NCI-H2196 (cell line): ENCODE results near the gene HIPK1.

Experiments used
- DNase-seq: peaks from one replicate; lab custom pipeline; 2025; ENCODE audit not compliant: unreplicated experiment; lab: John Stamatoyannopoulos, UW

Gene HIPK1

GRCh38 chr1:113928941-113929749 lies at the start of gene HIPK1:
TSS of gene HIPK1 (plus strand) at chr1:113929324.
- peak; percentile 92 for DNase-seq

DNA sequence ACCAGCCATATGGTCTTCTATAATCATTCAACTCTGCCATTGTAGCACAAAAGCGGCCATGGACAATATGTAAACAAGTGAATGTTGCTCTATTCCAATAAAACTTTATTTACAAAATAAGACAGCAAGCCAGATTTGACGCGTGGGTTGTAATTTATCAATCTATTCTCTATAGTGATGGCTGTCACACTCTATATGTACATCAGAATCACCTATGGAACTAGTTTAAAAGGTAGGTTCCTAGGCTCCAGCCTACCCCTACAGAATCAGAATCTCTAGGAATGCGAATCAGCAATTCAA lies 49.4 kb upstream of the HIPK1 start:
- no peak for DNase-seq

GRCh38 chr1:113881661-113882060 lies 47.5 kb upstream of the HIPK1 start:
- no peak for DNase-seq

GRCh38 chr1:113886417-113887401 lies 42.4 kb upstream of the HIPK1 start:
- no peak for DNase-seq

GRCh38 chr1:113887402-113888175 lies 41.5 kb upstream of the HIPK1 start, which contains the start of gene BCL2L15:
TSS of gene BCL2L15 (minus strand) at chr1:113887581. CDS start at chr1:113887375, 206 bp downstream.
- DNase-seq: no peak

- DNase-seq: no peak
Observed at GRCh38 chr1:113890816-113891215, 38.3 kb upstream of the HIPK1 start.

GRCh38 chr1:113891631-113892220 lies 37.4 kb upstream of the HIPK1 start:
- no peak for DNase-seq

GRCh38 chr1:113893267-113893666 lies 35.9 kb upstream of the HIPK1 start:
- no peak for DNase-seq

GRCh38 chr1:113895098-113895497 lies 34.0 kb upstream of the HIPK1 start:
- no peak for DNase-seq

DNA sequence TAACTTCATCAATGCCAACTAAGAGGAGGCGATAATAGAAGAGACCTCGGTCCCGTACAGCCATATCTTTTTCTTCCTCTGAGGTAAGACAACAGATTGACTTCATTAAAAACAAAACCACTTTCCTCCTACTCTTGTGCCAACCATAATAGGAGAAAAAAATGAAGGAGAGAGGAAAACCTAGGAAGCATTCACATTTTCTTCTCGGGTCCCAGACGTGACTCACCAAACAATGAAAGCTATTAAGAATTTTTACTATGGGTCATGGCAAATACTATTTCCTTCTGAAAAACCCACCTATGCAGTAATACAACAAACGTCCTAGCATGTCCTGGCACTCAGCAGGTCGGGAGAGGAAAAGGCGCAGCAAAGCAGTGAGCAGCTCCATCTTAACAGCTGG lies 33.2 kb upstream of the HIPK1 start:
- no peak for DNase-seq

- DNase-seq: no peak
Observed at GRCh38 chr1:113898241-113898814, 30.8 kb upstream of the HIPK1 start.

DNA sequence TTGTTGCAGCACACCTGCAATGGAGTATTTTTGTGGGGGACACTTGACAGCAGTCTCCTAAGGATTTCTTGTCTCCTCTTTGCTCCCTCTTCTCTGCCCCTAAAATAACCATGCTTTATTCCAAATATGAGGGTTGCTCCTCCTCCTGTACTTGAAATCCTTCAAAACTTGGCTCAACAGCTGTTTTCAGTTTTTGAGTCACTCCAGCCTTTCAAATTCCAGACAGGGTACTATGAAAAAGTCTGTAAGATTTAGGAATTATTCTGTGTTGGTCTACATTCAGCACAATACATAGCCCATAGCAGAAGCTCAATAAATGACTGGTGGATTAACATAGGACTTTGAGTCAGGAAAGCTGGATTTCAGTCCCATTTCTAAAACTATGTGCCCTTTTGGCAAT lies 30.0 kb upstream of the HIPK1 start:
- no peak for DNase-seq

DNA sequence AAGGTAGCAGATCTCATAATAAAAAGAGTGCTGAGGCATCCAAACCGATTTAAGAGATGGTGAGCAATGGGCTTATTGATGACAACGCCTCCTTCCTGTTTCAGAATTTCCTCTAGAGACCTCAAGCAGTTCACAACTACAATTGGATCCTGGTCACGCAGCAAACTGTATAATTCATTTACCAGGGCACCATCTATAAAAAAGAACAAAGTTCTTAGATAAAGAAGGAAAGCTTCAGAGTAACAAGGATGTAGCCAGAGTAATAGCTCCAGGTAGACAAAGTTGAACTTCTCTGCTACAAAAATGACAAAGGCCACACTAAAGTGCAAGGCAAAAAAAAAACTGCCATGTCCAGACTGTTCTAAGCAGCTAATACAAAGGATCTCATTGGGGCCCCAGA lies 27.9 kb upstream of the HIPK1 start:
- DNase-seq: no peak

- no peak for DNase-seq
Observed at GRCh38 chr1:113903501-113904292, 25.4 kb upstream of the HIPK1 start.

DNA sequence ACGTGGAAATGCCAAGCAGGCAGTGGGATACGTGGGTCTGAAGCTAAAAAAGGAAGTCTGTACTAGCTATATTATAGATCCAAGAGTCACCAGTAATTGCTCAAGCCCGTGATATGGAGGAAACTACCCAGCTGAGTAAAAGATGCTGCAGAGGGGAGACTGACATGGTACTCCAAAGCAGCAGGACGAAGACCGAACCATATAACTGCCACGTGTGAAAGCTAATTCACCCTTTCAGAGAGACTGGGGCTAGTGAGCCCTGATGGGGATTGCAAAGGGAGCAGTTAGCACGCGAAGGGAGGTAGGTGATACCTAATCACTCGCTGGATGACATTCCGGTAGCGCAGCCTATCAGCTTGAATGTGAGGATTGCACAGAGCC lies 24.8 kb upstream of the HIPK1 start:
- DNase-seq: peak; percentile 43

GRCh38 chr1:113904674-113905434 lies 24.3 kb upstream of the HIPK1 start, which contains the start of the genes AP4B1 and DCLRE1B:
TSS of gene AP4B1 (minus strand) at chr1:113904799. CDS start at chr1:113904717, 82 bp downstream.
TSS of gene DCLRE1B (plus strand) at chr1:113905326. CDS start at chr1:113905587, 261 bp downstream.
- DNase-seq: peak; percentile 99

GRCh38 chr1:113905435-113905861 lies 23.7 kb upstream of the HIPK1 start:
- peak; percentile 28 for DNase-seq

- DNase-seq: peak; percentile 82
Observed at GRCh38 chr1:113912594-113913311, 16.4 kb upstream of the HIPK1 start.
